HG03135 (cell line): ENCODE results near the gene PKIG.
A peak's percentile ranks its signal among the peaks of the same experiment; 100 is the strongest.

Experiments
- ATAC-seq: cut with Tn5 transposase; IDR thresholded peaks from one replicate; pipeline ENCODE4 v1.9.1; 2021; ENCODE audit warnings: mild to moderate bottlenecking, moderate library complexity; ENCODE audit not compliant: unreplicated experiment

Gene PKIG

DNA sequence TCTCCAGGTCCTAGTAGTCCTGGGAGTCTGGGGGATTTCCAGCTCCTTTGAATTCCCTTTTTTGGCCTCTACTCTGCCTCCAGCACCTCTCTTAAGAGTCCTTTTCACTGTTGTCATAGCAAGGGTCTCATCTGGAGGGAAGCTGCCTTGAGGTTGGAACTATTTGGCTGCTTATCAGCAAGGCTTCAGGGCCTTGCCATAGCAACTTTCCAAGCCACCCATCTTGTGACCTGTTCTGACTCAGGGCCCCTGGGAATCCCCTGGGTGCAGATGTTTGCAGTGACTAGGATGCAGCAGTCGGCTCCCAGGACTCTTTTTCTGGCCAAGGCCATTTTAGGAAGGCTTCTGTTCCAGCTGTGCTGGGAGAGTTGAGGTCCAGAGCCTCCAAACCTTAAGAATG lies 12.4 kb downstream of the PKIG start:
- ATAC-seq: no peak

DNA sequence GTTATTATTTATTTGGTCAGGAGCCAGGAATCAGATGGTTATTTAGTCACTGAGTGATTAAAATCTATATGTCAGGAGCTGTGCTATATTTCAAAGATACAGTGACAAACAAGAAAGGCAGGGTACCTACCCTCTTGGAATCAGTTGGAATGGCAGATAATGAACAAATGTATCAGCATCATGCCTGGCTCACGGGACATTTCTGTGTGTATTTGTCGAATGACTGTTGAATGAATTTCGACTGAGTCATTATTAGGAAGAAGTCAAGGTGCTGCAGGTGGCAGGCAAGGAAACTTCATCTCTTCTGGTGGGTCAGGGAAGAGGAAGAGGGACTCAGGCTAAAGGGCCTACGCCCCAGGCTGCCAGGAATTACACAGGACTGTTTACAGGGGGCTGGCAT lies 13.6 kb downstream of the PKIG start:
- no peak for ATAC-seq

DNA sequence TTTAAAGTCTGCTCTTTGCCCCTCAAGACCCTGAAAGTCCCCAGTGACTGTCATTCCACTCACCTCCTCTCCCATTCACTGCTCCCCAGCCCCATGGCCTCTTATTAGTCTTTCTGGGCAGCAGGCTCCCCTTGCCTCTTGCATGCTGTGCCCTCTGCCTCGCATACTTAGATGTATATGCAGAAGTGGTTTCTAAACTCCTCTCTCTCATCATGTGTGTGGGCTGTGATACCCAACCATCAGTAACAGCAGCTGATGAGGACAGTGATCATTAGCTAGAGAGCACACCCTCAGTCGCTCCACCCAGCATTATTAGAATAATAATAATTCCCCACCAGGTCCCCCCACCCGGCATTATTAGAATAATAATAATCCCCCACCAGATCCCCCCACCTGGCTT lies 14.5 kb downstream of the PKIG start:
- ATAC-seq: no peak

GRCh38 chr20:44597516-44597915 lies 15.1 kb downstream of the PKIG start:
- no peak for ATAC-seq

DNA sequence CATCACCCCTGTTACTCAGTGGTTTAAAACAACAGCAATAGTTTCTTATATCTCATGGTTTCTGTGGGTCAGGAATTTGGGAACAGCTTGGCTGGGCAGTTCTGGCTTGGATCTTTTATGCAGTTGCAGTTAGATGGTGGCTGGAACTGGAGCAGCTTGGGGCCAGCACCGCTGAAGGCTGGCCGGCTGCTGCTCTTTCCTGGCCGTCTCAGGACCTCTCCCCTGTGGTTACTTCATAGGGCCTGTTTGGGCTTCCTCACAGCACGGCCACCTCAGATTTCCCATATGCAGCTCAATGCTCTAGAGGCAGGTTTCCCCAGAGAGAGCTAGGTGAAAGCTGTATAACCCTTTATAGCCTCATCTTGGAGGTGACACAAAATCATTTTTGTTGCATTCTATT lies 15.6 kb downstream of the PKIG start:
- ATAC-seq: no peak

GRCh38 chr20:44598423-44599305 lies 16.3 kb downstream of the PKIG start:
- no peak for ATAC-seq

DNA sequence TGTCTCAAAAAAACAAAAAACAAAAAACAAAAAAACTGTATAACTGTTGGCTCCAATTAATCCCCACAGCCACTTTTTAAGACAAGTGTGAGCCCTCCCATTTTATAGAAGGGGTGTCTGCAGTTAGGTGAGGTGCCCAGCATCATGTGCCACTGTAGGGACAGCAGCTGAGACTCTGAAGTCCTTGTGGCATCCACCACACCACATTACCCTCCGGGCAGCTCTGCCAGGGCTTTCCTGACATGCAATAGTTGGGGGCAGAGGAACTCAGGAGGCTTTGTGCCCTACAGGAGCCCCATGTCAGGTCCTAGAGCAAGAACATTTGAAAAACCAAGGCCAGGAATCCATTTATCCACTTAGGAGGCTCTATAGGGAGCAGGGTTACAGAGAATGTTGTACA lies 17.3 kb downstream of the PKIG start:
- ATAC-seq: no peak

- ATAC-seq: no peak
Measured at GRCh38 chr20:44600301-44600700, 17.9 kb downstream of the PKIG start.

- no peak for ATAC-seq
Measured at GRCh38 chr20:44600758-44601201, 18.4 kb downstream of the PKIG start.

DNA sequence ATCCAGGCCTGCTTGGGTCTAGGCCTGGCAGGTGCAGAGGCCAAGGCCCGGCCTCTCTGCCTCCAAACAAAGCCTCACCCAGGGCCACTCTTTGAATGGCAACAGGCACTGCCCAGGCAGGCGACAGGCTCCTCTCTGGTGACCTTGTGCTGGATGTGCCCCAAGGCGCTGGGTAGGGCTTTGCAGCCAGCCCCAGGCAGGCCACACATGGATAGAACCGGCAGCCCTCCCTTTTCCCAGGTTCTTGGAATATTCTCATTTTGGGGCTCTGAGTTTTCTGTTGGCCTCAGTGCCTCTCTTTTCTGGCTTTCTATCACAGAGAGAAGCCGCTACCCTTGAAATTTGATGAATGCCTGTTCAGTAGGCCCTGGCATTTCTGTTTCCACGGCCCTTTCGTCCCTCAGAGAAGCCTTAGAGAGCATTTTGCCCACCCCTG lies 18.9 kb downstream of the PKIG start:
- ATAC-seq: no peak

GRCh38 chr20:44601801-44602204 lies 19.4 kb downstream of the PKIG start:
- no peak for ATAC-seq

DNA sequence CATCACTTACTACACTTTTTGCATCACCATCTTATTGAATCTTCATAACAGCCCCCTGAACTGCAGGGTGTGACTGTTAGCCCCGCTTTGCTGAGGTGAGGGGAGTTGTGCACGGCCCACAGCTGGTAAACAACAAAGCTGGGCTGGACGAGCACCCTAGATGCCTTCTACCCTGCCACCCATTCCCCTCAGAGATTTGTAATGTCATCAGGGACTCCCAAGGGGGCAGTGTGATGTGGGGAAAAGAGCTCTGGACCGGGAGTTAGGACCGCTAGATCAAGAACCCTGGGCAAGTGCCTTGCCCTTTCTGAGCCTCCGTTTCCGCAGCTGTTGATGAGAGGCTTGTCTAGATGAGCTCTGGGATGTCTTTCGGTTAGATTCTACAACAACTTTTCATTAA lies 20.9 kb downstream of the PKIG start:
- no peak for ATAC-seq

DNA sequence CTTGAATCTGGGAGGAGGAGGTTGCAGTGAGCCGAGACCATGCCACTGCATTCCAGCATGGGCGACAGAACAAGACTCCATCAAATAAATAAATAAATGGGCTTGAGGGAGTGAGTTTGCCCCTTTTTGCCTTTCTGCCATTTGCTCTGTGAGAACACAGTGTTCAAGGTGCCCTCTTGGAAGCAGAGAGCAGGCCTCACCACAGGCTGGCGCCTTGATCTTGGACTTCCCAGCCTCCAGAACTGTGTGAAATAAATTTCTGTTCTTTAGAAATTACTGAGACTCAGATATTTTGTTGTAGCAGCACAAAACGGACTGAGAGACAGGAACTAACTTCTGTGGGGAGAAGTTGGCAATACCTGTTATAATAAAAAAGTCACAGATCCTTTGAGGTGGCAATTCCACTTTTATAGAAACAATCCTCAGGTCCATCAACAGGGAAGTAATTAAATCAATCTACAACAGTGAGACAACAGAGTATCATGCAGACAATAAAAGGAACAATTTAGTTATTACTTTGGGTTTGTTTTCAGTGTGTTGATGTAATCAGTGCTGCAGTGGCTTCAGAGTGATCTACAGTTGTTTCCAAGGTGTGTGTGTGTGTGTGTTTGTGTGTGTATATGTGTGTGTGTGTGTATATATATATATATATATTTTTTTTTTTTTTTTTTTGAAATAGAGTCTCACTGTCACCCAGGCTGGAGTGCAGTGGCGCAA lies 24.5 kb downstream of the PKIG start:
- ATAC-seq: no peak

DNA sequence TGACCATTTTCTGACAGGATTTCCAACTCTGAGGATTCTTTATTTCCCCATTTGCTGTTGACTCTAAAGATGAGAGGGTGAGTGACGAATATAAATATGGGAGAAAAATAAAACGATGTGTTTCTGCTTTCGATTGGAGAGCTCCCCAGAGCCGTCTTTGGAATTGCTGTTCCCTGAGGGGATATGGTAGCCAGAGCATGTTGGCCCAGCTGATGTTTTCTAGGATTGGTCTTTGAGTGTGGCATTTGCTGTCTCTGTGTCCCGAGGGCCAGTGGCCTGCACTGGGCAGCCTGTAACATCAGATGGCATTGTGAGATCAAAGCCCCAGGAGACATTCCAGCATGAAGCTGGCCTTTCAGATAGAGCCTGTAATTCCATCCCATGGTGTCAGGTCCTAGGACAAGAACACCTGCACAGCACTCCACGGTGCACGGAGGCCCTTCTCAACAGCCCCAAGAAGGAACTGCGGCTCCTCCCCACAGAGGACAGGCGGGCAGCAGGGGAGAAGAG lies 26.7 kb downstream of the PKIG start:
- no peak for ATAC-seq

DNA sequence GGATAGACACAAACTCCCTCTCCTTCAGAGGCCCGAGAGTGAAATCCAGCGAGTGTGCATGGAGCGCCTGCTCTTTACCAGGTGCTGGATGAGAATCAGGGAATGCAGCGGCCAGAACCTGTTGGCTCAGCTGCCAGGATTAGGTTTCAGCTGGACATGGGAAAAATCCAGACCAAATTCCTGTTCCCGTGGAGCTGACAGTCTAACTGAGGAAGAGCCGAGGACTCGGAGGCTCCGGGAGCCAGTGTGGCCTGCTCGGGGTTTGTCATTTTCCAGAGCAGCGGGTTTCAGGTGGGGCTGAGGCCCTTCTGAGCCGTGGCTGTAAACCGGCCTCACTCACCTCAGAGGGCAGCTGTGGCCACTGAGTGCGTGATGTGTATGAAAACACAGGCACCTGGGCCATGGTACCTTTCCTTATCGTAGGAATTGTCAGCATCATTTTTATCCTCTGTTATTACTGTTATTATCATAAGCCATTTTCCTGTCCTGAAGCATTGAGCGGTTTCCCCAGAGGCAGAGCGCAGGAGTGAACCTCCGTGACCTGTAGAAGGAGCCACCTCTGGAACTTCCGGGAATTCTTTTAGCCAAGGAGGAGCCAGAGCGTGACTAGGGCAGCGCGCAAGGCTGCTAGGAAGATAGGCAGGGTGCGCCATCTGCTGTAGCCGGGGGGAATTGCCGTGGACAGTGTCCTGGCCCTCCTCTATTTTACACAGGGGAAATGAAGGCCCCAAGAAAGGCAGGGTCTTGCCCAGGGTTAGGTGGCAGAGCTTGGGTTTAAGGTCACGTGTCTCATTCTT lies 27.3 kb downstream of the PKIG start:
- ATAC-seq: peak; percentile 88

- ATAC-seq: peak; percentile 23
Measured at GRCh38 chr20:44610313-44610962, 28.1 kb downstream of the PKIG start.

DNA sequence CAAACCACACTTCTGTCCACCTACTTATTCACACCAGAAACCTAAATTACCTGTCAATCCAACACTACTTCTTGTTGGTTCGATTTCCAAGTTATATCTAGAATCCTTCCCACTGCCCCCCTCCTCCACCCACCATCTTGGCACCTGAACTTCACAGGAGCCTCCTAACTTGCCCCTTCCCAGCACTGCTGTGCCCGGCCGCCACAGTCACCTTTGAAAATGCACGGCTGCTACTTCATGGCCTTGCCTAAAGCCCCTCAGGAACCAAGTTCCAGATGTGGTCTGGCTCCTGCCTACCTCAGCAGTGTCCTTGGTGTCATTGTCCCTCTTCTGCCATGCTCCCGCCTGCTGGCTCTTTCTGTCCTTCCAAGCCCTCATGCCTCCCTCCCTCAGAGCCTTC lies 31.2 kb downstream of the PKIG start:
- no peak for ATAC-seq

DNA sequence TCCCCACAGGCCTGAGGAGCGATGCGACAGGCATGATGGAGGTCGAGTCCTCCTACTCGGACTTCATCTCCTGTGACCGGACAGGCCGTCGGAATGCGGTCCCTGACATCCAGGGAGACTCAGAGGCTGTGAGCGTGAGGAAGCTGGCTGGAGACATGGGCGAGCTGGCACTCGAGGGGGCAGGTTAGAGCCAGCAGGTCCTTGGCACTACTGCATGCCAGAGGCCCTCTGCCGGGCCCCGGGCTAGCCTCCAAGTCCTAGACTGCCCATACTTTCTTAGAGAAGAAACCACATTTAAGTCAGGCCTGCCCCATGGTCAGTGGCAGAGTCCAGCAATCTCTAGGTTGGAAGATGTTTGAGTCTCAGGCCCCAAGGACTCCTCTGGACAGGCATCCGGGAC lies 32.1 kb downstream of the PKIG start:
- ATAC-seq: no peak

DNA sequence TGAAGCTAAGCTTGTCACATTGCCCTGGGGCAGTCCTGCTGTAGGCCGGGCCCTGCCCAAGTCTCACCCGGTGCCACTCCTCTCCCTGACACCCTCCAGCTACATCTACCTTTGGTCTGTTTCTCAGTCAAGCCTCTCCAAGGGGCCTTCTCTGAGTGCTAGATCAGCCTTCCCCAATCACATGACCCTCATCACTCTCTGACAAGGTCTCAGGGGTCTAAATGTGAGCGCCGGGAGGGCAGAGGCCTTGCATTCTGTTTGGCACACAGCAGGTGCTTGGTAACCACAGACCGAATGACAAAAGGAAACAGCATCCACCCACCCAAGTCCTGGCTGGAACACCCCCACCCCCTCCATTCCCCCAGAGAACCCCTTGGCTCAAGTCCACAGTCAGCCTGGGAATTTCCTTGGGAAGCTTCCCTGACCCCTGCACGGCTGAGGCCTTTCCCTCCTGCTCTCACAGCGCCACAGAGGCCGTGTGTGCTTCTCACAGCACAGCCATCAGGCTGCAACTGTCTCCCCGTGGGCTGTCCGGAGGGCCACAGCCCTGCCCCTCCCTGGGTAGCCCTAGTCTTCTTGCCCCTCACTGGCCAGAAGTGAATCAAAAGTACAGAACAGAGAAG lies 32.9 kb downstream of the PKIG start:
- no peak for ATAC-seq

DNA sequence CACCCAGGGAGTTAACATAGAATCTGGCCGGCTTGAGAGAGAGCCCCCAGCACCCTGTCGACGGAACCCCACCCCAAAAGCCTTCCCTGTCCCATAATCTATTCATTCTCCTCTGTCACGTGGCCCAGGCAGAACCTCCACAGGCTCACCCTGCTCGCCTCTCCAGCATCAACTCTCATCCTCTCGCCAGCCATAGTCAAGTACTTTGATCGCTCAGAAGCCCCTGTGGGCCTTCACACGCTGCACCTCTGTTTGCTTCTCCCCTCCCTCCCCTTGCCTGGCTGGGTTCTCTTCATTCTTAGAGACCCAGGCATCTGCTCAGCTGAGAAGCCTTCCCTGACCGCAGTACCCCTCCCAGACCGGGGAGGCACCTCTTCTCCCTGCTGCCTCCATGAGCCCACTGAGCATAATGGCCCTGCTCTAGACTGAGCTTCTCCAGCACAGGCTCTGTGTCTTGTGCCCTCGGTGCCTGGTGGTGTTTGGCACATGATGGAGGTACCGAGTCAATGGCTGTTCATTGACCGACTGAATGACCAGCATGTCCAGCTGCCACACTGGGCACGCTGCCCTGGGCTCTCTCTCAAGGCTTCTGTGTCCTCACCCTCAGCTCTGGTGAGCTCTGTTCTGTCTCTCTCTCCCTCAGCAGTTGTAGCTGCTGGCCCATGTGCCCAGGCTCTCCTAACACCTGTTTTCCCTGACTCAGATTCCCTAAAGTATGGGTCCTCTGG lies 33.7 kb downstream of the PKIG start:
- no peak for ATAC-seq
